Erythroblast (primary cell): Measurements from ENCODE around the gene CPED1.

Source experiments
- GATA1 ChIP-seq: IDR thresholded peaks from 2 replicates; pipeline ENCODE4 v1.6.1; 2011; ENCODE audit warnings: low read depth, mild to moderate bottlenecking, control low read depth, low read length, moderate library complexity
- POLR2A ChIP-seq: IDR thresholded peaks from 2 replicates; pipeline ENCODE4 v1.6.1; 2011; ENCODE audit warnings: mild to moderate bottlenecking, low read length

GRCh38 chr7:121163699-121164098 is 175.2 kb downstream of the CPED1 start:
- TF ChIP-seq POLR2A (no peak), GATA1 (no peak)
